ENCODE results near the gene DGKG. TPM values are rescaled to one million over a fixed set of nuclear protein-coding genes. Genes with fewer than 3 reads are reported as not detected.

DGKG gene
- total and polyA plus RNA-seq, 8 donors, result 0.12 to 26.3 (median 2.7) TPM

GRCh38 chr3:186212611-186213010, 149.4 kb downstream of the DGKG start:
- H3K4me3 ChIP-seq, result no peak overlapping the region
- no peak for TF ChIP-seq CTCF (IDR thresholded peaks at IDR 0.05)
- TF ChIP-seq POLR2AphosphoS5 (IDR thresholded peaks at IDR 0.05), result no peak
- TF ChIP-seq POLR2A (IDR thresholded peaks at IDR 0.05), result no peak
- no peak for TF ChIP-seq EP300 (IDR thresholded peaks at IDR 0.05)
- WGBS, 5 donors, result 89 to 95% (median 93%) methylated on average over 3 of the region's 3 CpGs
- intact Hi-C loops (cut with DNase I; ENCODE audit: low total_unique reads), result no loop called here
- no peak for DNase-seq
- H3K27ac ChIP-seq, result no peak overlapping the region
- no peaks in the 10 kb centered on the region for H3K27me3 ChIP-seq
- no peaks in the 10 kb centered on the region for H3K9me3 ChIP-seq
- peaks cover 15 to 18% (median 17%) of the 10 kb centered on the region in 4 donors for H3K4me1 ChIP-seq
- H3K36me3 ChIP-seq, result no peaks in the 10 kb centered on the region

GRCh38 chr3:186210852-186211500, 151.1 kb downstream of the DGKG start:
- no peak for DNase-seq
- TF ChIP-seq EP300 (IDR thresholded peaks at IDR 0.05), result no peak
- no peak for TF ChIP-seq POLR2AphosphoS5 (IDR thresholded peaks at IDR 0.05)
- TF ChIP-seq POLR2A (IDR thresholded peaks at IDR 0.05), result no peak
- no peak for TF ChIP-seq CTCF (IDR thresholded peaks at IDR 0.05)
- Histone ChIP-seq H3K27me3 (no peaks in the 10 kb centered on the region), H3K36me3 (no peaks in the 10 kb centered on the region), H3K4me3 (no peak overlapping the region), H3K4me1 (peaks cover 15 to 18% (median 17%) of the 10 kb centered on the region in 4 donors), H3K9me3 (no peaks in the 10 kb centered on the region), H3K27ac (peak overlapping the region in 4 of 5 donors; percentile 32 to 66 (median 50))
- 82 to 94% (median 93%) methylated on average over 9 of the region's 9 CpGs for WGBS, 5 donors
- intact Hi-C loops (cut with DNase I; ENCODE audit: low total_unique reads), result no loop called here

GRCh38 chr3:186209810-186210752, 152.0 kb downstream of the DGKG start:
- TF ChIP-seq EP300 (IDR thresholded peaks at IDR 0.05) (no peak), POLR2AphosphoS5 (IDR thresholded peaks at IDR 0.05) (no peak), POLR2A (IDR thresholded peaks at IDR 0.05) (no peak), CTCF (IDR thresholded peaks at IDR 0.05) (no peak)
- Histone ChIP-seq H3K27ac (peak overlapping the region; percentile 30 to 66 (median 46)), H3K27me3 (no peaks in the 10 kb centered on the region), H3K9me3 (no peaks in the 10 kb centered on the region), H3K36me3 (no peaks in the 10 kb centered on the region), H3K4me1 (peaks cover 15 to 18% (median 17%) of the 10 kb centered on the region in 4 donors), H3K4me3 (peak overlapping the region in 1 of 4 donors; percentile 1)
- peak; percentile 58 to 85 for DNase-seq
- intact Hi-C loops (cut with DNase I; ENCODE audit: low total_unique reads), result no loop called here
- 10 to 21% (median 18%) methylated on average over 15 to 20 of the region's 20 CpGs for WGBS, 5 donors

GRCh38 chr3:186208296-186208989, 153.6 kb downstream of the DGKG start:
- 86 to 93% (median 93%) methylated on average over 8 of the region's 8 CpGs for WGBS, 5 donors
- H3K9me3 ChIP-seq, result no peaks in the 10 kb centered on the region
- H3K4me3 ChIP-seq, result no peak overlapping the region
- no peak for DNase-seq
- peaks cover 15 to 18% (median 17%) of the 10 kb centered on the region in 4 donors for H3K4me1 ChIP-seq
- no peak for TF ChIP-seq POLR2A (IDR thresholded peaks at IDR 0.05)
- TF ChIP-seq POLR2AphosphoS5 (IDR thresholded peaks at IDR 0.05), result no peak
- TF ChIP-seq EP300 (IDR thresholded peaks at IDR 0.05), result no peak
- H3K27ac ChIP-seq, result no peak overlapping the region
- no peaks in the 10 kb centered on the region for H3K27me3 ChIP-seq
- intact Hi-C loops (cut with DNase I; ENCODE audit: low total_unique reads), result no loop called here
- H3K36me3 ChIP-seq, result peaks cover 0 to 12% (median 0%) of the 10 kb centered on the region in 4 donors
